Activated naive CD8-positive, alpha-beta T cell (primary cell): ENCODE measurements around the gene PARD6G.
"Not testable (repeated sequence)": the region's sequence is repeated elsewhere in the genome, so short reads cannot be mapped to it uniquely, and the experiment has no call there.

Experiments
- H3K27ac Mint-ChIP-seq: one replicate; pipeline ENCODE4 v1.8.0; 2021; ENCODE audit warnings: mixed read lengths
- H3K27me3 Mint-ChIP-seq: one replicate; pipeline ENCODE4 v1.8.0; 2021; ENCODE audit warnings: mixed read lengths
- H3K36me3 Mint-ChIP-seq: one replicate; pipeline ENCODE4 v1.8.0; 2021; ENCODE audit warnings: mixed read lengths
- H3K4me1 Mint-ChIP-seq: one replicate; pipeline ENCODE4 v1.8.0; 2021; ENCODE audit warnings: low read depth, mixed read lengths
- H3K4me3 Mint-ChIP-seq: one replicate; pipeline ENCODE4 v1.8.0; 2021; ENCODE audit warnings: mild to moderate bottlenecking, mixed read lengths
- H3K9me3 Mint-ChIP-seq: one replicate; pipeline ENCODE4 v1.8.0; 2021; ENCODE audit warnings: low read depth, mixed read lengths

The PARD6G gene

DNA sequence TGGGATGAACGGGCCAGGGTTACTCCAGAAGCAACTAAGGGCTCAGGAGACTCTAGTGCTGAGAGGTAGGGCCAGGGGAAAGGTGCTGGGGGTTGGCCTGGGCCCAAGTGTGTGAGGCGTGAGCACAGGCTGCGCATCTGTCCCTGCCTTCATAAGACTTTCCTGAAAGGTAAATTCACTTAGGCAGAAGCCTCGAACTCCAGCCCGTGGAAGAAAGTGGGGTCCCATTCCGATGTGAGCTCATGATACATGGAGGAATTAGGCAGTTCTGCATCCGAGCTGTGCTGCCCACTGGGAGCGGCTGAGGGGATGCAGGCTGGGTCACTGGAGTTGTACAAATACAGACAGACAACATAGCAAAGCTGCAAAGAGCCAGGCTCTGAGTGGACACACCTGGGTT is 16.2 kb downstream of the PARD6G start:
- no peak overlapping the region for H3K27ac Mint-ChIP-seq
- H3K9me3 Mint-ChIP-seq = no peaks in the 10 kb centered on the region
- peaks cover 12% of the 10 kb centered on the region for H3K27me3 Mint-ChIP-seq
- no peak overlapping the region for H3K4me3 Mint-ChIP-seq
- H3K36me3 Mint-ChIP-seq = no peaks in the 10 kb centered on the region
- H3K4me1 Mint-ChIP-seq = no peaks in the 10 kb centered on the region

DNA sequence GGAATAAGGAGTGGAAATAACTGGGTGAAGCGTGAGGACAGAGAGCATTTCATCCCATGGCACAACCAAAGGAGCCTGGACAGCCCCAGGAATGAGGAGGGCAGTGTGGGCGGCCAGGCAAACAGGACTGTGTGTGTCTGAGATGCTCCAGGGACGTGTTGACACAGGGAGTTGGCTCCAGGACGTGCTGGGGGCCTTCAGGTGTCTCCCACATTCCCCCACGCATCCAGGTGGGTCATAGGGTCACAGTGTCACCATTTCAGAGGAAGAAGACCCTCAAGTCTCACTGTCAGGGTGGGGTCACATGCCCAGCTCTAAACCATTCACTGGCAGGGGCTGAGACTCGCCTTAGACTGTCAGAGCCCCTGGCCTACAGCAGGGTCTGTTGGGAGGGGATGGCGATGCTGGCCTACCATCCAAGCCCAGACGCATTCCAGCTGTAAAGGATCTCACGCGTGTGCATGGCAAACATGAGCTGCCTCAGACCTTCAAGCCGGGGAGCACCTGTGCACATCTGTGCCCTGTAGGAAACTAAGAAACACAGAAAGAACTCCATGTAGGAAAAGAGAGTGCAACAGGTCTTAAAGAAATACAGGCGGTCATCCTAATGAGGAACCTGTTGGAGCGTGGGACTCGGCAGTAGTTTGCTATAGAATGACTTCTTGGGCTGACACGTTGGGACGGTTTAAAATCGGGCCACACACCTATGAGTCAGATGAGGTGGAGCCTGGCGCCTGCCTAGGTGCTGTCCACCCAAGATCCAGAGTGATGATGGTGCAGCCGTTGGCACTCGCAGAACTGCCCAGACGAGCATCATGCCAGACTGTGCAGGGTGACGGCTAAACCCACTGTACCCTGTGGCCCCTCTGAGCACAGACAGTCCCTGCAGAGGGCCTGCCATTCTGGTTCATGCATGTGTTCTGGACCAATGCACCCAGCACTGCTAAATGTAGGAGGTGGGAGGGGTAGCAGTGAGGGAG is 17.3 kb downstream of the PARD6G start:
- Mint-ChIP-seq H3K36me3 (no peaks in the 10 kb centered on the region), H3K4me1 (no peaks in the 10 kb centered on the region), H3K27ac (no peak overlapping the region), H3K4me3 (no peak overlapping the region), H3K9me3 (no peaks in the 10 kb centered on the region), H3K27me3 (peaks cover 10% of the 10 kb centered on the region)

DNA sequence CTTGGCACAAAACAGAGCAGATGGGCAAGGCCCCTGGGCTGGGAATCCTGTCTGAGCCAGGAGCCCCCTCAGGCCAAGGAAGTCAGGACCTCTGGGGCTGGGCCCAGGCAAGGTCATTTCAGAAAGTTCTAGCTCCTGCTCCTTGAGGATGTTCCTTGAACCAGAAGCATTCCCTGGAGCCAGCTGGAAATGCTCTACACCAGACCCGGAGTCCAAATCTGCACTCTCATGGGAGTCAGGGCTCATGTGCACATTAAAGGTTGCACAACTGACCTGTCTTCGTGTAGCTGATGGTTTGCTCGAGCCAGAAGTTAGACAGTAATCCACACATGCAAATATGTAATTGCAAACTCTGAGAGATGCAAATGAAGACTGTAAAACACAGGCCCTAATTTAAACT is 18.0 kb downstream of the PARD6G start:
- Mint-ChIP-seq H3K4me3 (no peak overlapping the region), H3K9me3 (no peaks in the 10 kb centered on the region), H3K27ac (no peak overlapping the region), H3K36me3 (no peaks in the 10 kb centered on the region), H3K27me3 (peaks cover 8% of the 10 kb centered on the region), H3K4me1 (no peaks in the 10 kb centered on the region)

GRCh38 chr18:80228051-80228848 is 19.1 kb downstream of the PARD6G start:
- Mint-ChIP-seq H3K27ac (no peak overlapping the region), H3K4me3 (no peak overlapping the region), H3K4me1 (no peaks in the 10 kb centered on the region), H3K27me3 (peaks cover 6% of the 10 kb centered on the region), H3K9me3 (no peaks in the 10 kb centered on the region), H3K36me3 (no peaks in the 10 kb centered on the region)

DNA sequence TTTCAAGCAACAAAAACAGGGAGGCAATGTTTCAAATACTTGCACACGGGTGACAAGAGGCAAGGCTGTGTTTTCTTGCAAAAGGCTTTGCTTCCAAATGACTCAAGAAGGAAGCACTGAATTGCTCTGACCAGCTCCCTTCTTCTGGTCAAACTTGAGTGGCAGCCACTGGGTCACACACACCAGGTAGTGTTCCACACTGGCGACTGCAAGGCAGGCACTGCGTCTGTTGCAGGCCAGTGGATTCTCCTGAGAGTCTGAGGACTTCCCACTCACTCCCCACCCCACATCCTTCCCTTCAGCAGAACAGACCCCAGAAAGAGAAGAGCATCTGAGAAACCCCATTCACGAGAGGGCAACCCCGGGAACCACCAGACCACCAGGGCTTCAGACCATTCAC is 19.8 kb downstream of the PARD6G start:
- Mint-ChIP-seq H3K4me3 (no peak overlapping the region), H3K36me3 (no peaks in the 10 kb centered on the region), H3K27ac (no peak overlapping the region), H3K4me1 (no peaks in the 10 kb centered on the region), H3K27me3 (peaks cover 6% of the 10 kb centered on the region), H3K9me3 (no peaks in the 10 kb centered on the region)

GRCh38 chr18:80225685-80226084 is 21.6 kb downstream of the PARD6G start:
- H3K27me3 Mint-ChIP-seq = peaks cover 12% of the 10 kb centered on the region
- H3K4me3 Mint-ChIP-seq = no peak overlapping the region
- H3K9me3 Mint-ChIP-seq = peaks cover 4% of the 10 kb centered on the region
- no peaks in the 10 kb centered on the region for H3K4me1 Mint-ChIP-seq
- peaks cover 2% of the 10 kb centered on the region for H3K36me3 Mint-ChIP-seq
- no peak overlapping the region for H3K27ac Mint-ChIP-seq

- Mint-ChIP-seq H3K27ac (no peak overlapping the region), H3K27me3 (peaks cover 13% of the 10 kb centered on the region), H3K36me3 (peaks cover 2% of the 10 kb centered on the region), H3K4me1 (no peaks in the 10 kb centered on the region), H3K9me3 (peaks cover 4% of the 10 kb centered on the region), H3K4me3 (no peak overlapping the region)
Observed at GRCh38 chr18:80223581-80224148, 23.6 kb downstream of the PARD6G start.

DNA sequence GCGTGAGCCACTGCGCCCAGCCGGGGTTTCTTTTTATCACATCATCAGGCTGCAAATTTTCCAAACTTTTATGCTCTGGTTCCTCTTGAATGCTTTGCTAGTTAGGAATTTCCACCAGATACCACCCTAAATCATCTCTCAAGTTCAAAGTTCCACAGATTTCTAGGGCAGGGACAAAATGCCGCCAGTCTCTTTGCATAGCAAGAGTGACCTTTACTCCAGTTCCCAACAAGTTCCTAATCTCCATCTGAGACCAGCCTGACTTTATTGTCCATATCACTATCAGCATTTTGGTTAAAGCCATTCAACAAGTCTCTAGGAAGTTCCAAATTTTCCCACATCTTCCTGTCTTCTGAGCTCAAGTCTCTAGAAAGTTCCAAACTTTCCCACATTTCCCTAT is 27.8 kb downstream of the PARD6G start:
- not testable (repeated sequence) for H3K4me3 Mint-ChIP-seq, H3K27ac Mint-ChIP-seq, H3K27me3 Mint-ChIP-seq, H3K4me1 Mint-ChIP-seq, H3K9me3 Mint-ChIP-seq, H3K36me3 Mint-ChIP-seq

DNA sequence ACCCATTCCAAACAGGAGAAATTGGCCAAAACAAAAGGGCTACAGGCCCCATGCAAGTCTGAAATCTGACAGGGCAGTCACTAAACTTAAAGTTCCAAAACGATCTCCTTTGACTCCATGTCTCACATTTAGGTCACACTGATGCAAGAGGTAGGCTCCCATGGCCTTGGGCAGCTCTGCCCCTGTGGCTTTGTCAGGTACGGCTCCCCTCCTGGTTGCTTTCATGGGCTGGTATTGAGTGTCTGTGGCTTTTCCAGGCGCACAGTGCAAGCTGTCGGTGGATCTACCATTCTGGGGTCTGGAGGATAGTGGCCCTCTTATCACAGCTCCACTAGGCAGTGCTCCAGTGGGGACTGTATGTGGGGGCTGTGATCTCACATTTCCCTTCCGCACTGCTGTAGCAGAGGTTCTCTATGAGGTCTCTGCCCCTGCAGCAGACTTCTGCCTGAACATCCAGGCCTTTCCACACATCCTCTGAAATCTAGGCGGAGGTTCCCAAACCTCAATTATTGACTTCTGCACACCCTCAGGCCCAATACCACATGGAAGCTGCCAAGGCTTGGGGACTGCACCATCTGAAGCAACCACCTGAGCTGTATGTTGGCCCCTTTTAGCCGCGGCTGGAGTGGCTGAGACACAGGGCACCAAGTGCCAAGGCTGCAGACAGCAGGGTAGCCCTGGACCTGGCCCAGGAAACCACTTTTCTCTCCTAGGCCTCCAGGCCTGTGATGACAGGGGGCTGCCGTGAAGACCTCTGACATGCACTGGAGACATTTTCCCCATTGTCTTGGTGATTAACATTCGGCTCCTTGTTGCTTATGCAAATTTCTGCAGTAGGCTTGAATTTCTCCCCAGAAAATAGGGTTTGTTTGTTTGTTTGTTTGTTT is 28.7 kb downstream of the PARD6G start:
- H3K9me3 Mint-ChIP-seq = peaks cover 7% of the 10 kb centered on the region
- no peak overlapping the region for H3K27ac Mint-ChIP-seq
- peaks cover 7% of the 10 kb centered on the region for H3K27me3 Mint-ChIP-seq
- H3K4me1 Mint-ChIP-seq = no peaks in the 10 kb centered on the region
- no peak overlapping the region for H3K4me3 Mint-ChIP-seq
- peaks cover 2% of the 10 kb centered on the region for H3K36me3 Mint-ChIP-seq

DNA sequence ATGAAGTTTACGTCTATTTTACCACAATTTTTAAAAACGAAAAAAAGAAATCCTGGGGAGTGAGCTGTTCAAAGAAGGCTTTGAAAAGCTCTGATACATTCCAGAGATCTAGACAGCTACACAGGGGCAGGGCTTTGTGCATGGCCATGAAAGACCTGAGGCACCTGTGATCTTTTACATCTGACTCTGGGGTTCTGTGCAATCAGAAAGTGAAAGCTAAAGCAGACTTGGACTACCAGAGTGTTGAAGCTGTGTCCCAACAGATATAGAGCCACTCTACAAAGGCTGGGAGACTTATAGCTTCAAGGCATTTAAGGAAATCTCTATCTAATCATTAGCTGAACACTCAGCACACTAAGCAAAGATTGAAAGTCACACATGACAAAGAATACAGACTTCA is 34.1 kb downstream of the PARD6G start:
- no peak overlapping the region for H3K4me3 Mint-ChIP-seq
- H3K4me1 Mint-ChIP-seq = no peaks in the 10 kb centered on the region
- H3K27me3 Mint-ChIP-seq = peaks cover 6% of the 10 kb centered on the region
- H3K27ac Mint-ChIP-seq = no peak overlapping the region
- peaks cover 2% of the 10 kb centered on the region for H3K36me3 Mint-ChIP-seq
- peaks cover 3% of the 10 kb centered on the region for H3K9me3 Mint-ChIP-seq

DNA sequence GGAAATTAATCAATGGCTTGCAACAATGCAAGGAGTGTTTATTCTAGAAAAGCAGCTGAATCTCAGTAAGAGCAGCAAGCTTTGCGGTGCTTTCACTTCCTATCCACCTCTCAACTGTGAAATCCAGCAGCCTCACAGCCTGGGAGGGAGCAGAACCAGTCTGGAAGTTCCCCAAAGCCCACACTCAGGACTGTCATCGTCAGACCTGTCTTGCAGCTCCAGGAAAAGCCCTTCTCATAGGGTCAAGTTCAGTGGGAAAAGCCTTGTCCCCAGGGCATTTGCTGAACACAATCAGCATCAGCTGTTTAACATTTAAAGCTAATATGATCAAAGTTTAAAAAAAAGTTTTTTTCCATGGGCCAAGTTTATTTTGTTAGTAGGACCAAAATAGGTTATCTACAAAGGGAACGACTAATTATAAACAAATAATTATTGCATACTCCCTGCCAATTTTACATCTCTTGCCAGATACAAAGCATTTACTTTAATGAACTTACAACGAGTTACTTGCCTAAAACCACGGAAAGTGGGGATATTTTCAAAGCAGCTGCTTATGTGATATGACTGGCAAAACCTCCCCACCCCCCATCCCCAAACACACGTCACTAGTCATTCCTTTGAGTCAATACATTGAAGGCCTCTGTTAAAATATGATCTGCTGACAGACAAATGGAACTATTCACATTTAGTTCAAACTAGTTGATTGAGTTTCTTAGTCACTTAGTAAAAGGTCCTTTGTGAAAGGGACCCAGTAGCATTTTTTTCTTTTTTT is 36.8 kb downstream of the PARD6G start:
- H3K4me1 Mint-ChIP-seq = no peaks in the 10 kb centered on the region
- peaks cover 2% of the 10 kb centered on the region for H3K36me3 Mint-ChIP-seq
- H3K4me3 Mint-ChIP-seq = no peak overlapping the region
- no peak overlapping the region for H3K27ac Mint-ChIP-seq
- peaks cover 6% of the 10 kb centered on the region for H3K27me3 Mint-ChIP-seq
- peaks cover 3% of the 10 kb centered on the region for H3K9me3 Mint-ChIP-seq

GRCh38 chr18:80208620-80209019 is 38.7 kb downstream of the PARD6G start:
- Mint-ChIP-seq H3K4me1 (no peaks in the 10 kb centered on the region), H3K27me3 (peaks cover 6% of the 10 kb centered on the region), H3K27ac (no peak overlapping the region)

DNA sequence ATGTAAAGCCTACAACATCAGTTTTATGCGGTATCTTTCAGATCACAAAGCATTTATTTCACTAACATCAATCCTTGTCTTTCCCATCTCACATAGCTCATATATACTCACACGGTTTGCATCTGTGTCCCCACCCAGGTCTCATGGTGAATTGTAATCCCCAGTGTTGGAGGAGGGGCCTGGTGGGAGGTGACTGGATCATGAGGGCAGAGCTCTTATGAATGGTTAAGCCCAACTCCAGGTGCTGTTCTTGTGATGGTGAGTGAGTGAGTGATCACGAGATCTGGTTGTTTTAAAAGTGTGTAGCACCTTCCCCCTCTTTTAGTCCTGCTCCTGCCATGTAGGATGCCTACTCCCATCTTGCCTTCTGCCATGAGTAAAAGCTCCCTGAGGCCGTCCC is 42.0 kb downstream of the PARD6G start:
- H3K4me3 Mint-ChIP-seq = no peak overlapping the region
- H3K9me3 Mint-ChIP-seq = no peaks in the 10 kb centered on the region
- peaks cover 2% of the 10 kb centered on the region for H3K27me3 Mint-ChIP-seq
- no peaks in the 10 kb centered on the region for H3K36me3 Mint-ChIP-seq
- no peaks in the 10 kb centered on the region for H3K4me1 Mint-ChIP-seq
- no peak overlapping the region for H3K27ac Mint-ChIP-seq

More at GRCh38 chr18:80208620-80209019, 38.7 kb downstream of the PARD6G start:
- Mint-ChIP-seq H3K9me3 (no peaks in the 10 kb centered on the region), H3K36me3 (peaks cover 2% of the 10 kb centered on the region), H3K4me3 (no peak overlapping the region)

DNA sequence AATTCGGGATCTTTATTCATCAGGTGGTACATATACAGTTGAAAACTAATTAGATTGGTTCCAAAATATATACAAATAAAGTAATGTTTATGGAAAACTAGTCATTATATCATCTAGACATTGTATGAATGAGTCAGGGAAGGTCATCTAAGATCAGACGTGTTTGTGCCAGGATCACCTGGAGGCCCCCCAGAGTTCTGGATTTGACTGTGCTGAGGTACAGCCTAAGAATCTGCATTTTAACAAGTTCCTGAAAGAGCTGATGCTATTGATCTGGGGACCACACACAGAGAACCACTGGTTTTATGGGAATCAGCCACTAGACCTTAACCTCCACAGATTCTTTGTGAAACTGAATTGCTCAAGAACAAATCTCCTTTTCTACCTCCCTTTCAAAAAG is 43.2 kb downstream of the PARD6G start:
- Mint-ChIP-seq H3K27ac (no peak overlapping the region), H3K27me3 (peaks cover 5% of the 10 kb centered on the region), H3K4me1 (no peaks in the 10 kb centered on the region), H3K9me3 (no peaks in the 10 kb centered on the region), H3K4me3 (no peak overlapping the region), H3K36me3 (no peaks in the 10 kb centered on the region)
